ENCODE results near the gene UBR3. TPM values are rescaled to one million over a fixed set of nuclear protein-coding genes. Genes with fewer than 3 reads are reported as not detected.
"Not testable (repeated sequence)": the region's sequence is repeated elsewhere in the genome, so short reads cannot be mapped to it uniquely, and the experiment has no call there.

Gene UBR3
- total RNA-seq, 2 experiments from 2014 or later = 11.6 to 21.0 TPM

DNA sequence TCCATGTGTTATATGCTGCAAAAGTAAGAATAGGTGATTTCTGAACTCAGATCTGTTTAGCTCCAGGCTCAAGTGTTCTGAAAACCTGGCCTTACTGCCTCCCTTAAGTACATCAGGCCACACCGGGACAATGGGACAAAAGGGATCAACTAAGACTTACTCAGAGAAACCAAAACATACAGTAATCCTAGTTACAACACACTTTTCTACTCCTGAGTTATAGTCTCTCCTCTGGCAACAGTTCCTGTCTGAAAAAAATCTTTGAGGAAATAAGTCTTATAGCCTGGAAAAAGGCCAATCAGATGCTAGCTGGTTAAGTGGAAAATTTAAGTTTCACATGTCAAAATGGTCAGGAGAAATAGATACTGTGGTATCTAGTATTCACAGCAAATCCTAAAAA lies 8.1 kb upstream of the UBR3 start:
- H3K36me3 ChIP-seq (ENCODE audit: insufficient read depth, low read length) = peaks cover 85% of the 10 kb centered on the region
- H3K4me2 ChIP-seq (ENCODE audit: low read length) = no peak overlapping the region
- H3K4me1 ChIP-seq (ENCODE audit: insufficient read depth, low read length, poor library complexity, severe bottlenecking) = peaks cover 19% of the 10 kb centered on the region
- TF ChIP-seq EZH2phosphoT487 (IDR thresholded peaks at IDR 0.05; ENCODE audit: borderline replicate concordance, low read depth, low read length) = no peak
- TF ChIP-seq, protein P1, sequence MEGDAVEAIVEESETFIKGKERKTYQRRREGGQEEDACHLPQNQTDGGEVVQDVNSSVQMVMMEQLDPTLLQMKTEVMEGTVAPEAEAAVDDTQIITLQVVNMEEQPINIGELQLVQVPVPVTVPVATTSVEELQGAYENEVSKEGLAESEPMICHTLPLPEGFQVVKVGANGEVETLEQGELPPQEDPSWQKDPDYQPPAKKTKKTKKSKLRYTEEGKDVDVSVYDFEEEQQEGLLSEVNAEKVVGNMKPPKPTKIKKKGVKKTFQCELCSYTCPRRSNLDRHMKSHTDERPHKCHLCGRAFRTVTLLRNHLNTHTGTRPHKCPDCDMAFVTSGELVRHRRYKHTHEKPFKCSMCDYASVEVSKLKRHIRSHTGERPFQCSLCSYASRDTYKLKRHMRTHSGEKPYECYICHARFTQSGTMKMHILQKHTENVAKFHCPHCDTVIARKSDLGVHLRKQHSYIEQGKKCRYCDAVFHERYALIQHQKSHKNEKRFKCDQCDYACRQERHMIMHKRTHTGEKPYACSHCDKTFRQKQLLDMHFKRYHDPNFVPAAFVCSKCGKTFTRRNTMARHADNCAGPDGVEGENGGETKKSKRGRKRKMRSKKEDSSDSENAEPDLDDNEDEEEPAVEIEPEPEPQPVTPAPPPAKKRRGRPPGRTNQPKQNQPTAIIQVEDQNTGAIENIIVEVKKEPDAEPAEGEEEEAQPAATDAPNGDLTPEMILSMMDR (conservative IDR thresholded peaks at IDR 0.05; ENCODE audit: low read length) = no peak
- no peak overlapping the region for H3K27ac ChIP-seq (ENCODE audit: low read depth, low read length, poor library complexity, severe bottlenecking)
- DNase-seq (ENCODE audit: low spot score) = no peak
- no peaks in the 10 kb centered on the region for H3K9me3 ChIP-seq (ENCODE audit: low read length)
- ChIA-PET POLR2A (interaction anchor here (0.6 to 1.6 kb wide), 3 partner anchors 8 to 974 kb away, joined by 3 to 4 read pairs (median 3); partner anchors contain the start of gene UBR3), CTCF (ENCODE audit: unreplicated experiment) (no interaction called here)
- BruUV-seq (replicated peaks) = no TSS peak
- no peaks in the 10 kb centered on the region for H3K9me2 ChIP-seq (ENCODE audit: insufficient read depth, low read length)
- H3K4me3 ChIP-seq (ENCODE audit: low read depth, low read length, poor library complexity, severe bottlenecking) = no peak overlapping the region
- no peaks in the 10 kb centered on the region for H4K20me1 ChIP-seq (ENCODE audit: insufficient read depth, low read length)
- intact Hi-C loops (cut with micrococcal nuclease; ENCODE audit: unreplicated experiment) = no loop called here
- H2AFZ ChIP-seq (ENCODE audit: low read length) = no peak overlapping the region
- peaks cover 42% of the 10 kb centered on the region for H3K79me2 ChIP-seq (ENCODE audit: insufficient read depth, low read depth, low read length)

DNA sequence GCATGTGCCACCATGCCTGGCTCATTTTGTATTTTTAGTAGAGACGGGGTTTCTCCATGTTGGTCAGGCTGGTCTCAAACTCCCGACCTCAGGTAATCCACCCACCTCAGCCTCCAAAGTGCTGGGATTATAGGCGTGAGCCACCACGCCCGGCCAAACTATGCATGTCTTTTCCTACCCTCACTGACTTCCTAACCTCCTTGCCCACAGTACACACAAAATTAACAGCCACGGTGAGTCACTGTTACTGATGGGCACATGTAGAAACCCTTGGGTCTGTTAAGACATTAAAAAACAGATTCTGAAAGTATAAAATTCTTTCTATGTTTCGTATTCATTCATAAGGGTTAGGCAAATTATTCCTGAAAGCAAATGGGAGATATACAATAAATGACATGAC lies 7.2 kb upstream of the UBR3 start:
- intact Hi-C loops (cut with micrococcal nuclease; ENCODE audit: unreplicated experiment); DNase-seq (ENCODE audit: low spot score); H3K9me3 ChIP-seq (ENCODE audit: low read length); H3K27ac ChIP-seq (ENCODE audit: low read depth, low read length, poor library complexity, severe bottlenecking); H4K20me1 ChIP-seq (ENCODE audit: insufficient read depth, low read length); H3K4me2 ChIP-seq (ENCODE audit: low read length); CTCF ChIA-PET (ENCODE audit: unreplicated experiment); H3K4me3 ChIP-seq (ENCODE audit: low read depth, low read length, poor library complexity, severe bottlenecking); H3K9me2 ChIP-seq (ENCODE audit: insufficient read depth, low read length); H2AFZ ChIP-seq (ENCODE audit: low read length); BruUV-seq (replicated peaks): not testable (repeated sequence)
- Histone ChIP-seq H3K79me2 (ENCODE audit: insufficient read depth, low read depth, low read length) (peaks cover 46% of the 10 kb centered on the region), H3K36me3 (ENCODE audit: insufficient read depth, low read length) (peaks cover 75% of the 10 kb centered on the region), H3K4me1 (ENCODE audit: insufficient read depth, low read length, poor library complexity, severe bottlenecking) (peaks cover 21% of the 10 kb centered on the region)
- POLR2A ChIA-PET = interaction anchor here (0.6 kb wide), 1 partner anchor 42 kb away, joined by 7 read pairs; no protein-coding TSS in a partner anchor

DNA sequence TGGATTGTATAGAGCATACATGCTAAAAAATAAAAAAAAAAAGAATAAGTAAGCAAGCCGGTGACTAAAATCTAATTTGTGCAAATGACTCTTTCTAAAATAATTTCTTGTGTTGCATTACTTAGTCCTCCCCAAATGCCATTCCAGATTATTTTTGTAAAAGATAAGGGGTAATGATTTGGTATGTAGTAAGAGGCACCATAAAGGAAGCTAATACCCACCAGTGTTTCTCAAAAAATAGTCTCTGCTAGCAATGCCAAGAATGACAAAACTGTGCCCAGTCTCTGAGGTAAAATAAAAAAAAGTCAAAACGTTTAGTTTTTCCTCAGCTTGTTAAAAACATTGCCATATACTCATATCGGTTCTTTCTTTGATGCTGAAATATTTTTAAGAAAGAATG lies 5.2 kb upstream of the UBR3 start:
- TF ChIP-seq, protein P1 (conservative IDR thresholded peaks at IDR 0.05; ENCODE audit: low read length) = no peak
- no peak for TF ChIP-seq EZH2phosphoT487 (IDR thresholded peaks at IDR 0.05; ENCODE audit: borderline replicate concordance, low read depth, low read length)
- Histone ChIP-seq H3K4me1 (ENCODE audit: insufficient read depth, low read length, poor library complexity, severe bottlenecking) (peaks cover 26% of the 10 kb centered on the region), H3K27ac (ENCODE audit: low read depth, low read length, poor library complexity, severe bottlenecking) (no peak overlapping the region), H3K9me2 (ENCODE audit: insufficient read depth, low read length) (no peaks in the 10 kb centered on the region), H3K4me3 (ENCODE audit: low read depth, low read length, poor library complexity, severe bottlenecking) (peak overlapping the region; percentile 74), H2AFZ (ENCODE audit: low read length) (no peak overlapping the region), H3K79me2 (ENCODE audit: insufficient read depth, low read depth, low read length) (peaks cover 40% of the 10 kb centered on the region), H3K9me3 (ENCODE audit: low read length) (no peaks in the 10 kb centered on the region), H4K20me1 (ENCODE audit: insufficient read depth, low read length) (no peaks in the 10 kb centered on the region), H3K36me3 (ENCODE audit: insufficient read depth, low read length) (peaks cover 55% of the 10 kb centered on the region), H3K4me2 (ENCODE audit: low read length) (peak overlapping the region; percentile 92)
- BruUV-seq (replicated peaks) = no TSS peak
- intact Hi-C loops (cut with micrococcal nuclease; ENCODE audit: unreplicated experiment) = no loop called here
- POLR2A ChIA-PET = interaction anchor here (0.7 to 2.6 kb wide), 3 partner anchors 9 to 19 kb away, joined by 3 to 13 read pairs (median 3); no protein-coding TSS in a partner anchor
- DNase-seq (ENCODE audit: low spot score) = no peak
- CTCF ChIA-PET (ENCODE audit: unreplicated experiment) = no interaction called here

All from OCI-LY7 (cell line).